ENCODE measurements around the gene GAB2. TPM values are rescaled to one million over a fixed set of nuclear protein-coding genes. Genes with fewer than 3 reads are reported as not detected.

GAB2 gene
- total and polyA plus RNA-seq, 2 experiments from 2014 or later: 4.9 to 10.2 TPM

DNA sequence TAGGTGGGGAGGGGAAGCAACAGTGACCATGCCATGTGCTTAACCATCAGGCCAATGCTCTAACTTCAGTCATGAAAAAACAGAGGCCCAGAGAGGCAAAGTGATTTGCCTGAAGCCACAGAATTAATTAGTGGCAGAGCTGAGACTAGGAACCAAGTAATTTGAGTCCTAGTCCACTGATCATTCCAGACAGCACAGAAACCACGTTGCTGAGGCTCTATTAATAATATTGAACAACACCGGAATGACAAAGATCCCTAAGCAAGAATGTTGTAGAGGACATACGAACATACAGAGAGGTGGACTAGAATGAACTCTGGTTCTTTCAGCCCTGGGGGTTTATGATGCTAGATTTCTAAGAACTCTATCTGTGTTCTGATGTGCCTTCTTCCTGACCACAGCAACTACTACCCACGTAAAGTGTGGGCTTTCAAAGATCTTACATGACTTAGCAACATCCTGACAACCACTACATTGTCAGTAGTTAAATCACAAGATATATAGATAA is 92.3 kb downstream of the GAB2 start:
- H3K27ac ChIP-seq: no peak overlapping the region
- no peak overlapping the region for H3K4me3 ChIP-seq
- H3K79me2 ChIP-seq: peaks cover 38% of the 10 kb centered on the region
- H3K4me1 ChIP-seq (ENCODE audit: insufficient read depth): no peaks in the 10 kb centered on the region
- H3K9me3 ChIP-seq (ENCODE audit: low read depth): no peaks in the 10 kb centered on the region
- no peaks in the 10 kb centered on the region for H4K20me1 ChIP-seq (ENCODE audit: insufficient read depth, poor library complexity, severe bottlenecking)
- H2AFZ ChIP-seq: no peak overlapping the region
- H3K27me3 ChIP-seq: no peaks in the 10 kb centered on the region
- WGBS (ENCODE audit: low lambda C conversion rate, missing lambda C conversion rate): 74% methylated on average over 4 of the region's 4 CpGs
- H3K4me2 ChIP-seq: no peak overlapping the region
- no peaks in the 10 kb centered on the region for H3K9me2 ChIP-seq (replicated peaks; ENCODE audit: insufficient read depth)
- no peak for DNase-seq (ENCODE audit: low spot score)
- H3K36me3 ChIP-seq (replicated peaks; ENCODE audit: insufficient read depth, low read depth): no peaks in the 10 kb centered on the region
- TF ChIP-seq EZH2phosphoT487 (IDR thresholded peaks at IDR 0.05; ENCODE audit: low read depth, severe bottlenecking, unreplicated experiment): no peak
- TF ChIP-seq, protein P1, sequence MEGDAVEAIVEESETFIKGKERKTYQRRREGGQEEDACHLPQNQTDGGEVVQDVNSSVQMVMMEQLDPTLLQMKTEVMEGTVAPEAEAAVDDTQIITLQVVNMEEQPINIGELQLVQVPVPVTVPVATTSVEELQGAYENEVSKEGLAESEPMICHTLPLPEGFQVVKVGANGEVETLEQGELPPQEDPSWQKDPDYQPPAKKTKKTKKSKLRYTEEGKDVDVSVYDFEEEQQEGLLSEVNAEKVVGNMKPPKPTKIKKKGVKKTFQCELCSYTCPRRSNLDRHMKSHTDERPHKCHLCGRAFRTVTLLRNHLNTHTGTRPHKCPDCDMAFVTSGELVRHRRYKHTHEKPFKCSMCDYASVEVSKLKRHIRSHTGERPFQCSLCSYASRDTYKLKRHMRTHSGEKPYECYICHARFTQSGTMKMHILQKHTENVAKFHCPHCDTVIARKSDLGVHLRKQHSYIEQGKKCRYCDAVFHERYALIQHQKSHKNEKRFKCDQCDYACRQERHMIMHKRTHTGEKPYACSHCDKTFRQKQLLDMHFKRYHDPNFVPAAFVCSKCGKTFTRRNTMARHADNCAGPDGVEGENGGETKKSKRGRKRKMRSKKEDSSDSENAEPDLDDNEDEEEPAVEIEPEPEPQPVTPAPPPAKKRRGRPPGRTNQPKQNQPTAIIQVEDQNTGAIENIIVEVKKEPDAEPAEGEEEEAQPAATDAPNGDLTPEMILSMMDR (IDR thresholded peaks at IDR 0.05; ENCODE audit: poor library complexity): no peak
- TF ChIP-seq EZH2 (IDR thresholded peaks at IDR 0.05; ENCODE audit: borderline replicate concordance): no peak

DNA sequence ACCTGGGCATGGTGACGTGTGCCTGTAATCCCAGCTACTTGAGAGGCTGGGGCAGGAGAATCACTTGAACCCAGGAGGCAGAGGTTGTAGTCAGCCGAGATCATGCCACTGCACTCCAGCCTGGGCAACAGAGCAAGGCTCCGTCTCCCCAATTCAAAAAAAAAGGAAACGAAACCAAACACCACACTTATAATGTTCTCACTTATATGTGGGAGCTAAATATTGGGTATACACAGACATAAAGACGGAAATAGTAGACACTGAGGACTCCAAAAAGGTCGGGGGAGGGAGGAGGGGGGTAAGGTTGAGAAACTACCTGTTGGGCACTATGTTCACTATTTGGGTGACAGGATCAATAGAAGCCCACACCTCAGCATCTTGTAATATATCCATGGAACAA is 94.3 kb downstream of the GAB2 start:
- no peak overlapping the region for H3K4me3 ChIP-seq
- H4K20me1 ChIP-seq (ENCODE audit: insufficient read depth, poor library complexity, severe bottlenecking): no peaks in the 10 kb centered on the region
- no peak for DNase-seq (ENCODE audit: low spot score)
- 92% methylated on average over 6 of the region's 6 CpGs for WGBS (ENCODE audit: low lambda C conversion rate, missing lambda C conversion rate)
- TF ChIP-seq, protein P1 (IDR thresholded peaks at IDR 0.05; ENCODE audit: poor library complexity): no peak
- no peak for TF ChIP-seq EZH2phosphoT487 (IDR thresholded peaks at IDR 0.05; ENCODE audit: low read depth, severe bottlenecking, unreplicated experiment)
- no peaks in the 10 kb centered on the region for H3K27me3 ChIP-seq
- H3K36me3 ChIP-seq (replicated peaks; ENCODE audit: insufficient read depth, low read depth): no peaks in the 10 kb centered on the region
- no peak overlapping the region for H2AFZ ChIP-seq
- H3K9me3 ChIP-seq (ENCODE audit: low read depth): no peaks in the 10 kb centered on the region
- no peak overlapping the region for H3K4me2 ChIP-seq
- H3K9me2 ChIP-seq (replicated peaks; ENCODE audit: insufficient read depth): no peaks in the 10 kb centered on the region
- H3K4me1 ChIP-seq (ENCODE audit: insufficient read depth): no peaks in the 10 kb centered on the region
- no peak overlapping the region for H3K27ac ChIP-seq
- peaks cover 43% of the 10 kb centered on the region for H3K79me2 ChIP-seq

DNA sequence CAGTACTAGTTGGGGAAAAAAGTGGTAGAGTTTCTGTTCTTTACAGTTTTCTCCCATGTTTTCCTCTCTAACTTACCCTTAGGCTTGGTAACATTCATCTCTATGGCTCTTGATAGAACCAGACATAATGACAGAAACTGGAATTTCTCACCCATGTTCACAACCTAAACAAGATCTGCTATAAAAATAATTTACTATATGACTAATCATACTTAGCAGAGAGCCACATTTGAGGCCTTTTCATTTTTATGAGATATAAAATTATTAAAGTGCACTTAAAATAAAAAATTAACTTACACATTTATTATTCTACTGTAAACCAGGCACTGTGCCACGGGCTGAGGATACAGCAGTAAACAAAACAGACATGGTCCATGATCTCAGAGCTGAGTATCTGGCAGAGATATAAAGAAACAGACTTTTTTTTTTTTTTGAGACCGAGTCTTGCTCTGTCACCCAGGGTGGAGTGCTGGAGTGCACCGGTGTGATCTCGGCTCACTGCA is 98.1 kb downstream of the GAB2 start:
- peaks cover 8% of the 10 kb centered on the region for H3K4me1 ChIP-seq (ENCODE audit: insufficient read depth)
- H3K27ac ChIP-seq: peak overlapping the region; percentile 74
- H3K4me2 ChIP-seq: no peak overlapping the region
- no peaks in the 10 kb centered on the region for H4K20me1 ChIP-seq (ENCODE audit: insufficient read depth, poor library complexity, severe bottlenecking)
- no peak overlapping the region for H2AFZ ChIP-seq
- TF ChIP-seq, protein P1 (IDR thresholded peaks at IDR 0.05; ENCODE audit: poor library complexity): no peak
- TF ChIP-seq EZH2phosphoT487 (IDR thresholded peaks at IDR 0.05; ENCODE audit: low read depth, severe bottlenecking, unreplicated experiment) (no peak), EZH2 (IDR thresholded peaks at IDR 0.05; ENCODE audit: borderline replicate concordance) (no peak)
- H3K27me3 ChIP-seq: no peaks in the 10 kb centered on the region
- peaks cover 53% of the 10 kb centered on the region for H3K79me2 ChIP-seq
- peak; percentile 11 for DNase-seq (ENCODE audit: low spot score)
- no peaks in the 10 kb centered on the region for H3K36me3 ChIP-seq (replicated peaks; ENCODE audit: insufficient read depth, low read depth)
- 64% methylated on average over 4 of the region's 4 CpGs for WGBS (ENCODE audit: low lambda C conversion rate, missing lambda C conversion rate)
- H3K4me3 ChIP-seq: no peak overlapping the region
- H3K9me3 ChIP-seq (ENCODE audit: low read depth): no peaks in the 10 kb centered on the region
- no peaks in the 10 kb centered on the region for H3K9me2 ChIP-seq (replicated peaks; ENCODE audit: insufficient read depth)

Measured in hepatocyte (in vitro differentiated cells).